ENCODE results near the gene CASZ1.

Gene CASZ1

GRCh38 chr1:10838541-10838940 lies 42.1 kb upstream of the CASZ1 start:
- no peak for TF ChIP-seq CTCF (IDR thresholded peaks at IDR 0.05; ENCODE audit: poor library complexity, severe bottlenecking)
- H3K4me3 ChIP-seq (ENCODE audit: severe bottlenecking), result no peak overlapping the region
- no peaks in the 10 kb centered on the region for H3K9me3 ChIP-seq (ENCODE audit: severe bottlenecking)
- H3K27ac ChIP-seq (ENCODE audit: poor library complexity, severe bottlenecking), result no peak overlapping the region
- H3K4me1 ChIP-seq (ENCODE audit: insufficient read depth, poor library complexity, severe bottlenecking), result no peaks in the 10 kb centered on the region
- no peaks in the 10 kb centered on the region for H3K27me3 ChIP-seq (ENCODE audit: insufficient read depth, poor library complexity, severe bottlenecking)
- DNase-seq (ENCODE audit: low spot score) (no peak), ATAC-seq (ENCODE audit: low read depth) (no peak)
- H3K36me3 ChIP-seq (ENCODE audit: low read depth), result no peaks in the 10 kb centered on the region

GRCh38 chr1:10836726-10837125 lies 40.3 kb upstream of the CASZ1 start:
- no peak overlapping the region for H3K4me3 ChIP-seq (ENCODE audit: severe bottlenecking)
- H3K27ac ChIP-seq (ENCODE audit: poor library complexity, severe bottlenecking), result no peak overlapping the region
- DNase-seq (ENCODE audit: low spot score) (no peak), ATAC-seq (ENCODE audit: low read depth) (no peak)
- H3K4me1 ChIP-seq (ENCODE audit: insufficient read depth, poor library complexity, severe bottlenecking), result peaks cover 9% of the 10 kb centered on the region
- no peaks in the 10 kb centered on the region for H3K36me3 ChIP-seq (ENCODE audit: low read depth)
- H3K27me3 ChIP-seq (ENCODE audit: insufficient read depth, poor library complexity, severe bottlenecking), result no peaks in the 10 kb centered on the region
- no peaks in the 10 kb centered on the region for H3K9me3 ChIP-seq (ENCODE audit: severe bottlenecking)
- TF ChIP-seq CTCF (IDR thresholded peaks at IDR 0.05; ENCODE audit: poor library complexity, severe bottlenecking), result no peak

GRCh38 chr1:10835822-10836421 lies 39.5 kb upstream of the CASZ1 start:
- Histone ChIP-seq H3K27ac (ENCODE audit: poor library complexity, severe bottlenecking) (no peak overlapping the region), H3K9me3 (ENCODE audit: severe bottlenecking) (no peaks in the 10 kb centered on the region), H3K4me3 (ENCODE audit: severe bottlenecking) (no peak overlapping the region), H3K36me3 (ENCODE audit: low read depth) (no peaks in the 10 kb centered on the region), H3K27me3 (ENCODE audit: insufficient read depth, poor library complexity, severe bottlenecking) (no peaks in the 10 kb centered on the region), H3K4me1 (ENCODE audit: insufficient read depth, poor library complexity, severe bottlenecking) (peaks cover 16% of the 10 kb centered on the region)
- ATAC-seq (ENCODE audit: low read depth), result peak; percentile 33; the same call in 2 of the 3 replicates
- TF ChIP-seq CTCF (IDR thresholded peaks at IDR 0.05; ENCODE audit: poor library complexity, severe bottlenecking), result no peak
- DNase-seq (ENCODE audit: low spot score), result no peak

GRCh38 chr1:10835421-10835820 lies 39.0 kb upstream of the CASZ1 start:
- no peak for TF ChIP-seq CTCF (IDR thresholded peaks at IDR 0.05; ENCODE audit: poor library complexity, severe bottlenecking)
- no peaks in the 10 kb centered on the region for H3K27me3 ChIP-seq (ENCODE audit: insufficient read depth, poor library complexity, severe bottlenecking)
- no peak overlapping the region for H3K4me3 ChIP-seq (ENCODE audit: severe bottlenecking)

GRCh38 chr1:10834770-10835412 lies 38.4 kb upstream of the CASZ1 start:
- Histone ChIP-seq H3K36me3 (ENCODE audit: low read depth) (no peaks in the 10 kb centered on the region), H3K27me3 (ENCODE audit: insufficient read depth, poor library complexity, severe bottlenecking) (no peaks in the 10 kb centered on the region), H3K9me3 (ENCODE audit: severe bottlenecking) (no peaks in the 10 kb centered on the region), H3K27ac (ENCODE audit: poor library complexity, severe bottlenecking) (no peak overlapping the region), H3K4me3 (ENCODE audit: severe bottlenecking) (no peak overlapping the region), H3K4me1 (ENCODE audit: insufficient read depth, poor library complexity, severe bottlenecking) (peaks cover 20% of the 10 kb centered on the region)
- no peak for DNase-seq (ENCODE audit: low spot score)
- TF ChIP-seq CTCF (IDR thresholded peaks at IDR 0.05; ENCODE audit: poor library complexity, severe bottlenecking), result no peak
- no peak for ATAC-seq (ENCODE audit: low read depth)

More at GRCh38 chr1:10835421-10835820, 39.0 kb upstream of the CASZ1 start:
- DNase-seq (ENCODE audit: low spot score) (no peak), ATAC-seq (ENCODE audit: low read depth) (no peak)
- H3K4me1 ChIP-seq (ENCODE audit: insufficient read depth, poor library complexity, severe bottlenecking), result peaks cover 20% of the 10 kb centered on the region
- H3K27ac ChIP-seq (ENCODE audit: poor library complexity, severe bottlenecking), result no peak overlapping the region
- H3K9me3 ChIP-seq (ENCODE audit: severe bottlenecking), result no peaks in the 10 kb centered on the region
- H3K36me3 ChIP-seq (ENCODE audit: low read depth), result no peaks in the 10 kb centered on the region
